HG03378 (cell line): ENCODE data around the gene TFRC.
A peak's percentile ranks its signal among the peaks of the same experiment; 100 is the strongest.
"Not testable (repeated sequence)": the region's sequence is repeated elsewhere in the genome, so short reads cannot be mapped to it uniquely, and the experiment has no call there.

Experiments used
- ATAC-seq: cut with Tn5 transposase; IDR thresholded peaks from one replicate; pipeline ENCODE4 v1.9.1; 2021; ENCODE audit warnings: mild to moderate bottlenecking, moderate library complexity; ENCODE audit not compliant: unreplicated experiment

The TFRC gene

GRCh38 chr3:196081834-196082618, at the start of gene TFRC:
TSS of gene TFRC (minus strand) at chr3:196082090. CDS start at chr3:196077099, 4,991 bp downstream.
- peak; percentile 77 for ATAC-seq

DNA sequence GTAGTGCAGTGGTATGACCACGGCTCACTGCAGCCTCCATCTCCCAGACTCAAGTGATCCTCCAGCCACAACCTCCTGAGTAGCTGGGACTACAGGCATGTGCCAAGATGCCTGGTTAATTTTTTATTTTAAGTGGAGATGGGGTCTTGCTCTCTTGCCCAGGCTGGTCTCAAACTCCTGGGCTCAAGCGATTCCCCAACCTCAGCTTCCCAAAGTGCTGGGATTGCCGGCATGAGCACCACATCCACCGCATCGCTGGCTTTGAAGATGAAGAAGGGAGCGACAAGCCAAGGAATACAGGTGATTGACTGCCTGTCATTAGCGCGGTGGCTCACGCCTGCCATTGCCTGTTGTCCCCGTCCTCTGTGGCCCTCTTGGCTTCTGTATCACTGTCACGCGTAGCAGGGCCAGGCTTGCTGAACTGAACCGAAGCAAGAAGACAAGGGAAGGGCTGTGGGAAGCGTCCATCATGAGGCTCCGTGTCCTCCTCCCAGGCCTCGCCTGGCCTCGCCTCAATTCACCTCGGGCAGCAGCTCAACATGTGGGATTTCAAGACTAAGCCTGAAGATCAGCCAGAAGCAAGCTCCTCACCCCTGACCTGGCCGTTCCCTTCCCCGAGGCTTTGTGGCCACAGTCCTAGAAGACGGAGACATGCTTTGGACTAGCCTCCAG, 46.4 kb upstream of the TFRC start:
- no peak for ATAC-seq

- ATAC-seq = no peak
These were observed 45.6 kb upstream of the TFRC start for GRCh38 chr3:196127308-196128040.

DNA sequence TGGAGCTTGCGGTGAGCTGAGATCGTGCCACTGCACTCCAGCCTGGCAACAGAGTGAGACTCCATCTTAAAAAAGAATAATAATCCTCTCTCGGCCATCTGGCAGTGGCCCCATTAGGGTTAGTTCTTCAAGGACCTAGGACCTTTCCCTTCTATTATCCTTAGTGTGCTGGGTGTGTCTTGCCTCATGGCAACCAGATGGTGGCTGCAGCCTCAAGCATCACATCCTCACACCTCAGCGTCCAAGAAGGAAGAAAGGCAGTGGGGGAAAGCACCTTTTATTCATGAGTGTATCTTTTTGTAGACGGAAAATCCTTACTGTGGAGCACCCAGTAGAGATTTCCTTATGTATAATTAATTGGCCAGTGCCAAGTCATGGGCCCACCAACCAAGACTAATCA, 42.7 kb upstream of the TFRC start:
- no peak for ATAC-seq

- ATAC-seq = no peak
These were observed 40.8 kb upstream of the TFRC start for GRCh38 chr3:196122688-196123046.

GRCh38 chr3:196122021-196122687, 40.3 kb upstream of the TFRC start:
- no peak for ATAC-seq

DNA sequence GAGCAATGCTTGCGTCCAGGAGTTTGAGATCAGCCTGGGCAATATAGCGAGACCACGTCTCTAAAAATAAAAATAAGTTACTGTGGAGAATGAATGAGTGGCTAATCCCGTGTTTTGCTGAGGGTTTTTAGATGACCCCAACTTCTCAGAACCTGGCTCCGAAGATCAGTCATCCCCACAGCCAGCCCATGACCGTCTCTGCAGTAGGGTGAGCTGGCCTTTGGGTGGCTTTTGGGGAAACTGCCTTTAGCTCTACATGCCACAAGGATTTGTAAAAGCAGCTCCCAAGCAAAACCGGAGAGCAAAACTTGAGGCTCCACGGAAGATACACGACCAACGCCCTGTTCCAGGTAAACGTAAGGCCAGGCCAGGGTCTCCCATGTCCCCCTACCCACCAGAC, 39.2 kb upstream of the TFRC start:
- no peak for ATAC-seq

DNA sequence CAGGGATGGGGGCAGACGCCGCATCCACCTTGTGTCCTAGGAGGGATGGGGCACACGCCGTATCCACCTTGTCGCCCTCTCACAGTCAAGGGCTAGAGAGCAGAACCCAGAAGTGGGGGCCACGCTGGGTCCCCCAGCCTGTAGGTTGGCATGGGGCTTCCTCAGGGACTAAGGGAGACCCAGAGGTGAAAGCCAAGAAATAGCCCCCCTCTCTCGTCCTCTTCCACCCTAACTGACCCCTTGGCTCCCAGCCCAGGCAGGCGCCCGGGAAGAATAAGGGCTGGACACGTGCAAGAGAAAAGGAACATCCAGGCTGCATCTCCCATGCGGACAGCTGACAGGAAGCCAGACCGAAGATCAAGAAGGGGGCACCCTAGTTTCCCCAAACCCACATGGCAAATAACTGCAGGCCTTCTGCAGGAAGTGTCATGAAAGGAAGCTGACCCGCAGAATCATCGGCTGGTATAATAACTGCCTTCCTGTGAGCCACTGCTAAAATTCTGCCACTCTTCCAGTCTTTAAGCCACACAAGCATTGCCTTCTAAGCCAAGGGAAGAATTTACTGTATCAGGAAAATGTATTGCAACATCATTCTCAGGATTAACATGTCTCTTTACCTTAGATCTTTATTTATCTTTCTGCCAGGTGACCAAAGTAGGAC, 38.5 kb upstream of the TFRC start:
- ATAC-seq = no peak

GRCh38 chr3:196117809-196118208, 35.9 kb upstream of the TFRC start:
- ATAC-seq = no peak

GRCh38 chr3:196115678-196116083, 33.8 kb upstream of the TFRC start:
- peak; percentile 67 for ATAC-seq

DNA sequence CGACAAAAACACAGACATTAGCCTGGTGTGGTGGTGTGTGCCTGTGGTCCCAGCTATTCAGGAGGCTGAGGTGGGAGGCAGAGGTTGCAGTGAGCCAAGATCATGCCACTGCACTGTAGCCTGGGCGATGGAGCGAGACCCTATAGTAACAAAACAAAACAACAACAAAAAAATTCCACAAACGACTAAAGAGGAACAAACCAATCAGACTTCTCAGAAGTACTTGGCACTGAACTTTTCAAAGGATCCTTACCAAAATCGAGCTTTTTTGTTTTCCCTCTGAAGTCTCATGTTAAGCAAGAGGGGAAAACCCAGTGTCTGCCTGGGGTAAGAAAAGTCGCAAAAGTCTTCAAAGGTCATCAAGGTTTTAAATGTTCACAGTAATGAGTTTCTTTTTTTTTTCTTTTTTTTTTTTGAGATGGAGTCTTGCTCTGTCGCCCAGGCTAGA, 30.1 kb upstream of the TFRC start:
- ATAC-seq = no peak

GRCh38 chr3:196108075-196108743, 26.3 kb upstream of the TFRC start:
- no peak for ATAC-seq

DNA sequence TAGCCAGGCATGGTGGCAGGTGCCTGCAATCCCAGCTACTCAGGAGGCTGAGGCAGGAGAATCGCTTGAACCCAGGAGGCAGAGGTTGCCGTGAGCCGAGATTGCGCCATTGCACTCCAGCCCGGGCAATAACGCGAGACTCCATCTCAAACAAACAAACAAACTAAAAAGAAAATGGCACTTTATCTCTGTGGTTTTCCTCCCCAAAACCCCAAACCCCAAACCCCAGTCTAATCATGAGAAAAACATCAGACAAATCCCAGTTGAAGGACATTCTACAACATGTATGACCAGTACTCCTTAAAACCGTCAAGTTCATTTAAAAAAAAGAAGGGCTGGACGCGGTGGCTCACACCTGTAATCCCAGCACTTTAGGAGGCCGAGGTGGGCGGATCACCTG, 22.8 kb upstream of the TFRC start:
- not testable (repeated sequence) for ATAC-seq

DNA sequence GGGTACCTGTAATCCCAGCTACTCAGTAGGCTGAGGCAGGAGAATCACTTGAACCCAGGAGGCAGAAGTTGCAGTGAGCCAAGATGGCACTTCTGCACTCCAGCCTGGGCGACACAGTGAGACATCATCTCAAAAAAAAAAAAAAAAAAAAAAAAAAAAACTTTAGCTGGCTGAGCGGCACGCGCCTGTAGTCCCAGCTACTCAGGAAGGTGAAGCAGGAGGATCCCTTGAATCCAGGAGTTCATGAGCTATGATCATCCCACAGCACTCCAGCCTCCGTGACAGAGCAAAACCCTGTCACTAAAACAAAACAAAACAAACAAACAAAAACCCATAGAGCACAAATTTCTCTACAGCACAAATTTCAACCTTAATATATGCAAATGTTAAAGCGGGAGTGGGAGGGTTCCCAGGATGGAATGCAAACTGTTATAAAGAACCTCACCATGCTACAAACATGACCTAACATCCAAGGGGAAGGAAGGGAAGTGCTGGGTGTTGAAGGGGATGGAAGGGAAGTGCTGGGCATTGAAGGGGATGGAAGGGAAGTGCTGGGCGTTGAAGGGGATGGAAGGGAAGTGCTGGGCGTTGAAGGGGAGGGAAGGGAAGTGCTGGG, 16.6 kb upstream of the TFRC start:
- not testable (repeated sequence) for ATAC-seq

DNA sequence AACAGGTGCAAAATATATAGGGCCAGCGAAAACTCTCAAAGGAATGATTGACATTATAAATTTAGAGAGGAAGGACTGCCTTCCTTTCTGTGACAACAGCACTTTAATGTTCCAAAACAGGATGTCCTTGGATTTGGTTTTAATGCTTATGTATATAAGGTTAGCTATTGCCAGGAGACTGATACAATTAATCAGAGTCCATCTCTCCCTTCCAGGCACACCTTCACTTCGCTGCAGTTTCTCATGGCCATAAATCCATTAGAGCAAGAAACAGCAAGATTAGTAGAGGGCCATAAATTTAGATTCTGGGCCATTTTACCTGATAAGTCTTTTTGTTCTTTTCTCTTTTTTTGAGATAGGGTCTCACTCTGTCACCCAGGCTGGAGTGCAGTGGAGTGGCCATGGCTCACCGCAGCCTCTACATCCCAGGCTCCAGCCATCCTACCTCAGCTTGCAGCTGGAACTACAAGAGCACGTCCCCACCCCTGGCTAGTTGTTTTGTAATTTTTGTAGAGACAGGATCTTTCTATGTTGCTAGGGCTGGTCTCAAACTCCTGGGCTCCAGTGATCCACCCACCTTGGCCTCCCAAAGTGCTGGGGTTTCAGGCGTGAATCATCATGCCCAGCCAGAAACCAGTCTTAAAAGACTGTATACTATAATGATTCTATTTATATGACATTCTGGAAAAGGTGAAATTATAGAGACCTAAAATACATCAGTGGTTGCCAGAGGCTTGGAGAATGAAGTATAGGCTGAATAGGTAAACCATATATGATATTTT, 15.7 kb upstream of the TFRC start:
- no peak for ATAC-seq

DNA sequence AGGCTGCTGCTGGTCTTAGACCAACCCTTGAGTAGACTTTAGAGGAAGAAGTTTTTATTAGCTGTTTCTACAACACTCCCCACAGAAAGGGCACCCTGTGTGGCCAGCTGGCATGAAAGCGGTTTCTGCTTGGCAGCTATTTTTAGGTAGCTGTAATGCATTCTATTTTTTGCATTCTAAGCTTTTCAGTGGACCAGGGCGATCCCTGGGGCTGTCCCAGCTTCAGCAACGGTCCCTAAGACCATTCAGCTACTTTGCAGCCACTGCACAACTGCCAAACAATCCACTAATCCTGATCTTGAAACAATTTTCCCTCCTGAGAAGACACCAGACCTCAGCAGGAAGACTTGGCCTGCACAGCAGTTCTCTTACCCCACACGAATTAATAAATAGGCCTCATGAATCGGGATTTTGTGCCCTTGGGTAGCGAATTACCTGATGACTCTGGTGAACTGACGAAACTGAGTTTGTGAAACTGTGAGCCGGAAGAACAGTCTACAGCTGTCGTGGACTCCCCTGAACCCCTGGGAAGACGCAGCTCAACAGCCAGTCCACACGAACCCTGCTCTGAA, 14.6 kb upstream of the TFRC start:
- peak; percentile 90 for ATAC-seq

GRCh38 chr3:196093317-196094111, 11.6 kb upstream of the TFRC start:
- ATAC-seq = no peak

DNA sequence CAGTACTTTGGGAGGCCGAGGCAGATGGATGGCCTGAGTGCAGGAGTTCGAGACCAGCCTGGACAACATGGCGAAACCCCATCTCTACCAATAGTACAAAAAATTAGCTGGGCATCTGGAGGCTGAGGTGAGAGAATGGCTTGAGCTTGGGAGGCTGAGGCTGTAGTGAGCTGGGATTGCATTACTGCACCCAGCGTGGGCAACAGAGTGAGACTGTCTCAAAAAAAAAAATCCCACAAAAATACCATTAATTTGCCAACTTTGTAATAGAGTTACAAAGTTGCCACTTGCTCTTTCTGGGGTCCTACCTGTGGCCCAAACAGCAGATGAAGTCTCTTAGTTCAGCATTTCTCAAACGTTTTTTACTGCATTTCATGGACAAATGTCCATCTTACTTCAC, 6.0 kb upstream of the TFRC start:
- ATAC-seq = no peak
